GM18861 (cell line): ENCODE results near the gene NR5A1.

ENCODE experiments used
- ATAC-seq: cut with Tn5 transposase; IDR thresholded peaks from one replicate; pipeline ENCODE4 v1.9.1; 2021; ENCODE audit not compliant: unreplicated experiment

NR5A1 gene

GRCh38 chr9:124485201-124485600, 22.0 kb downstream of the NR5A1 start:
- no peak for ATAC-seq

GRCh38 chr9:124483481-124483880, 23.7 kb downstream of the NR5A1 start:
- ATAC-seq: no peak

GRCh38 chr9:124482431-124483031, 24.7 kb downstream of the NR5A1 start:
- ATAC-seq: no peak

- ATAC-seq: no peak
These were observed 26.1 kb downstream of the NR5A1 start for GRCh38 chr9:124481115-124481514.

GRCh38 chr9:124480621-124480981, 26.6 kb downstream of the NR5A1 start:
- ATAC-seq: no peak

- ATAC-seq: no peak
These were observed 27.1 kb downstream of the NR5A1 start for GRCh38 chr9:124479947-124480620.

- ATAC-seq: no peak
These were observed 27.8 kb downstream of the NR5A1 start for GRCh38 chr9:124479371-124479770.

- no peak for ATAC-seq
These were observed 28.8 kb downstream of the NR5A1 start for GRCh38 chr9:124478354-124478753.

- ATAC-seq: no peak
These were observed 29.4 kb downstream of the NR5A1 start for GRCh38 chr9:124477648-124478285.

- ATAC-seq: no peak
These were observed 30.0 kb downstream of the NR5A1 start for GRCh38 chr9:124477211-124477647.

GRCh38 chr9:124475868-124476690, 31.1 kb downstream of the NR5A1 start:
- ATAC-seq: no peak

- ATAC-seq: no peak
These were observed 31.9 kb downstream of the NR5A1 start for GRCh38 chr9:124475158-124475867.

GRCh38 chr9:124474151-124474550, 33.0 kb downstream of the NR5A1 start:
- no peak for ATAC-seq

GRCh38 chr9:124473310-124473709, 33.9 kb downstream of the NR5A1 start:
- no peak for ATAC-seq

- ATAC-seq: no peak
These were observed 34.4 kb downstream of the NR5A1 start for GRCh38 chr9:124472770-124473169.

GRCh38 chr9:124471761-124472160, 35.4 kb downstream of the NR5A1 start:
- no peak for ATAC-seq

- ATAC-seq: no peak
These were observed 36.5 kb downstream of the NR5A1 start for GRCh38 chr9:124470726-124471125.

GRCh38 chr9:124470306-124470705, 36.9 kb downstream of the NR5A1 start:
- ATAC-seq: no peak

GRCh38 chr9:124469011-124469832, 38.0 kb downstream of the NR5A1 start:
- no peak for ATAC-seq
